Endothelial cell (in vitro differentiated cells): ENCODE results near the gene KIF3A. TPM values are rescaled to one million over a fixed set of nuclear protein-coding genes. Genes with fewer than 3 reads are reported as not detected.

Experiments used
- DNase-seq: peaks from one replicate; pipeline ENCODE4 v3.0.0; 2021; ENCODE audit warnings: low spot score
- H3K27ac Mint-ChIP-seq: one replicate; pipeline ENCODE4 v1.8.0; 2021; ENCODE audit warnings: mixed read lengths, inconsistent platforms; ENCODE audit not compliant: unreplicated experiment
- H3K27me3 Mint-ChIP-seq: one replicate; pipeline ENCODE4 v1.8.0; 2021; ENCODE audit warnings: mild to moderate bottlenecking, moderate library complexity, mixed read lengths, inconsistent platforms; ENCODE audit not compliant: unreplicated experiment
- H3K36me3 Mint-ChIP-seq: one replicate; pipeline ENCODE4 v1.8.0; 2021; ENCODE audit warnings: mild to moderate bottlenecking, low read depth, mixed read lengths, inconsistent platforms; ENCODE audit not compliant: unreplicated experiment
- H3K4me1 Mint-ChIP-seq: one replicate; pipeline ENCODE4 v1.8.0; 2021; ENCODE audit warnings: mild to moderate bottlenecking, mixed read lengths, inconsistent platforms; ENCODE audit not compliant: unreplicated experiment
- H3K4me3 Mint-ChIP-seq: one replicate; pipeline ENCODE4 v1.8.0; 2021; ENCODE audit warnings: mild to moderate bottlenecking, mixed read lengths, inconsistent platforms; ENCODE audit not compliant: unreplicated experiment
- H3K9me3 Mint-ChIP-seq: one replicate; pipeline ENCODE4 v1.8.0; 2021; ENCODE audit warnings: mixed read lengths, inconsistent platforms; ENCODE audit not compliant: unreplicated experiment
- long read RNA-seq: library from polyadenylated mRNA; unstranded; transcript quantifications from one replicate; pipeline ENCODE4 v2.0.0, GENCODE V29; 2020; ENCODE audit not compliant: unreplicated experiment
- total RNA-seq: library from RNA; stranded (reverse); fragmentation: NEBNext Ultra II Directional; extraction: Animal tissue kit (Norgen Biotek cat#: 25700); gene quantifications from one replicate; pipeline ENCODE4 v1.2.1, GENCODE V29; 2021; ENCODE audit not compliant: unreplicated experiment
- TF ChIP-seq, protein P1 (sequence below): fragments of 200-600 bp; sonication (generic); IDR thresholded peaks from one replicate; pipeline ENCODE4 v1.5.0; 2021; ENCODE audit warnings: antibody characterized with exemption; ENCODE audit not compliant: unreplicated experiment

Gene KIF3A
- 11.5 TPM for total RNA-seq
- long read RNA-seq, partial matches to known transcripts: 8 of 9 reads
- long read RNA-seq, other reads (novel, unspliced or antisense): 1 of 9 reads

DNA sequence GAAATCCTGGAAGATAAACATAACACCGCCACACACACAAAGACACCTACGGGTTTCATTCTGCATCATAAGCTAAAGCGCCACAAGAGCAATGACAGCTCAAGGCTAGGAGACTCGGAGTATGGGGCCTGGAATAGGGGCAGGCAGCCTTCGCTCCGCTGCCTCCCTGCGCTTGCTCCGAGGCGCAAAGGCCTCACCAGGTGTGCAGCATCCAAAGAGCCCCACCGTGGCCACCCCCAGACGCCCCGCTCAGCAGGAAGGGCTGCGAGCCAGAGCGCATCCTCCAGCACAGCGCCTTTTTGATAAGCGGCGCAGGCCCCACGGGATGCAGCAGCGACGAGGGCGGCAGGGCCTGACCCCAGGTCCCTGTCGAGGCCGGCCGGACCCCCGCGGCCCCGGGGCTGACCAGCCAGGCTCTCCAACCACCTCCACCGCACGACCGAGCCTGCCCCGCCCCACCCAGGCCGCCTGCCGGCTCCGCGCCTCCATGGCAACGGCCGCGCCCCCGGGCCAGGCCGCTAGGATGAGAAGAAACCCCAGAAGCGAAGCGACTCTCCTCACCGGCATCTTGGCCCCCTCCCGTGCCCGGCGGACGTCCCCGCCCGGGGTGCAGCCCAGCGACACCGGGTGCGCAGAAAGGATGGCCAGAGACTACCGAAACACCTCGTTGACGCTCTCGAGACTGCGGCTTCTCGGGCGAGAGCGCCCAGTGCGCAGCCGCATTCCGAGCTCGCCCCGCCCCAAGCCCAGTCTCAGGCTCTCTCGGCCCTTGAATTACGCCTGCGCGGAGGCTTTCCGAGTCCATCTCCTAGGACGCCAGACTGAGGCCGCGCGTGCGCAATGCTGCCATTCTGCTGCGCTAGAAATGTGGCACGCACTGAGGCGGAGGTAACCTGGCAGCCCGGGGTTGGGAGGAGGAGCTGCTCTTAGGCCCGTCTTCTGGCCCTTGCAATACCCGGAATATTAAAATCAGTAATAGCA is at the start of gene KIF3A:
Gene KIF3A (minus strand): TSS at position 694 of the 981 bp plus-strand sequence. CDS start 127 bp downstream, at position 567.
- peak within 1 kb of the TSS; percentile 90 for H3K4me3 Mint-ChIP-seq
- H3K9me3 Mint-ChIP-seq: no peaks in the 10 kb centered on the region
- peaks cover 8% of the 10 kb centered on the region for H3K4me1 Mint-ChIP-seq
- H3K36me3 Mint-ChIP-seq: no peaks in the 10 kb centered on the region
- H3K27ac Mint-ChIP-seq: no peak within 1 kb of the TSS
- peaks cover 6% of the 10 kb centered on the region for H3K27me3 Mint-ChIP-seq
- TF ChIP-seq, protein P1, sequence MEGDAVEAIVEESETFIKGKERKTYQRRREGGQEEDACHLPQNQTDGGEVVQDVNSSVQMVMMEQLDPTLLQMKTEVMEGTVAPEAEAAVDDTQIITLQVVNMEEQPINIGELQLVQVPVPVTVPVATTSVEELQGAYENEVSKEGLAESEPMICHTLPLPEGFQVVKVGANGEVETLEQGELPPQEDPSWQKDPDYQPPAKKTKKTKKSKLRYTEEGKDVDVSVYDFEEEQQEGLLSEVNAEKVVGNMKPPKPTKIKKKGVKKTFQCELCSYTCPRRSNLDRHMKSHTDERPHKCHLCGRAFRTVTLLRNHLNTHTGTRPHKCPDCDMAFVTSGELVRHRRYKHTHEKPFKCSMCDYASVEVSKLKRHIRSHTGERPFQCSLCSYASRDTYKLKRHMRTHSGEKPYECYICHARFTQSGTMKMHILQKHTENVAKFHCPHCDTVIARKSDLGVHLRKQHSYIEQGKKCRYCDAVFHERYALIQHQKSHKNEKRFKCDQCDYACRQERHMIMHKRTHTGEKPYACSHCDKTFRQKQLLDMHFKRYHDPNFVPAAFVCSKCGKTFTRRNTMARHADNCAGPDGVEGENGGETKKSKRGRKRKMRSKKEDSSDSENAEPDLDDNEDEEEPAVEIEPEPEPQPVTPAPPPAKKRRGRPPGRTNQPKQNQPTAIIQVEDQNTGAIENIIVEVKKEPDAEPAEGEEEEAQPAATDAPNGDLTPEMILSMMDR: no peak
- peak; percentile 96 for DNase-seq

DNA sequence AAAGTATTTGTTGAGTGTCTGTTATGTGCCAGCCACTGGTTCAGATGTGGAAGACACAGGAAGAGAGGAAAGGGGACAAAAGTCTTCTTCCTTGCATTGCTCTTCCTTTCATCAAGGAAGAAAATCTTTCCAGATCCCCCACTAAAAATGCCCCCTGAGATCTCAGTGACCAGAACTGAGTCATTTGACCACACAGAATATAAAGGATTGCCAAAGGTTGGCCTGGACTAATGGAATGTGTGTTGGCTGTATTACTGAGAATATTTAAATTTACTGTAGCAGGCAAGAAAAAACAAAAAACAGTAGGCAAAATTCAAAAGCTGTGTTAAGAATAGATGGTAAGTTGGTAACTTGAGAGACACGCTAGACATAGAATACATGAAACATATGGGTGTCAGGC is 49.7 kb upstream of the KIF3A start:
- H3K27me3 Mint-ChIP-seq: peaks cover 6% of the 10 kb centered on the region
- H3K27ac Mint-ChIP-seq: no peak overlapping the region
- H3K4me1 Mint-ChIP-seq: peaks cover 11% of the 10 kb centered on the region
- TF ChIP-seq, protein P1: no peak
- H3K36me3 Mint-ChIP-seq: no peaks in the 10 kb centered on the region
- no peak overlapping the region for H3K4me3 Mint-ChIP-seq
- H3K9me3 Mint-ChIP-seq: no peaks in the 10 kb centered on the region
- no peak for DNase-seq

DNA sequence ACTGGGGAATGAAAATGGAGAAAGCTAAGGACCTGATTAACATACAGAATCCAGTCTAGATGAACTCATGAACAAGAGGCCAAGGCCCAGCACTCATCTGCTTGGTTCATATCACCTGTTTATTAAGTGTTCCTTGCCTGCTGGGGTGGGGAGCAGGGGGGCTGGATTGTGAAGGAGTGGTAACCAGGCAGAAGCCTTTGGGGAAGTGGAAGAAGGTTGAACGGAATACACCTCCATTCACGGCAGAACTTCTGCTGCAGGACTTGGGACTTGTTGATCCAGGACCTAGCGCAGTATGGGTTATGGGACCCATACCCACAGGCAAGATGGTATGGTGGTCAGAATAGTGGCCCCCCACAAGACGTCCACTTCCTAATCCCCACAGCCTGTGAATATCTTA is 48.5 kb upstream of the KIF3A start:
- H3K27me3 Mint-ChIP-seq: peaks cover 6% of the 10 kb centered on the region
- H3K9me3 Mint-ChIP-seq: no peaks in the 10 kb centered on the region
- peaks cover 14% of the 10 kb centered on the region for H3K4me1 Mint-ChIP-seq
- no peak overlapping the region for H3K27ac Mint-ChIP-seq
- no peak overlapping the region for H3K4me3 Mint-ChIP-seq
- TF ChIP-seq, protein P1: no peak
- DNase-seq: no peak
- H3K36me3 Mint-ChIP-seq: no peaks in the 10 kb centered on the region

DNA sequence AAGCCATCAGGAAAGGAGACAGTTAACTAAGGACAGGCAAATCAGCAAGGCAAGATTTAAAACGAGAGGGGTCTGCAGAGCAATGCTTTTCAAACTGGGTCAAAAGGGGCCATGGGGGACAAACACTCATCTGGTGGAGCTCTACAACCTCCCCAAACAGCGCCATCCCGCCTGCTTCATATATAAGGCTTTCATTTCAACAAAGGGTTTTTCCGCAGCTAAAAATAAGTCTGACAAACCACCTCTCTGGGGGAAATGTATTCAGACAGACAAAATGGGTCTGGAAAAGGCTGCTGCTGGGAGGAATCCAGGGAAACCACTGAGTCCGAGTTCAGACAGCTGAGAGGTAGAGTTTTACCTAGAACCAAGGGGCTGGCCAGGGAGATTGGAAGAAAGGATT is 48.0 kb upstream of the KIF3A start:
- Mint-ChIP-seq H3K4me1 (peaks cover 11% of the 10 kb centered on the region), H3K4me3 (no peak overlapping the region), H3K27me3 (peaks cover 6% of the 10 kb centered on the region), H3K36me3 (no peaks in the 10 kb centered on the region), H3K27ac (no peak overlapping the region), H3K9me3 (no peaks in the 10 kb centered on the region)
- no peak for DNase-seq
- TF ChIP-seq, protein P1: no peak

DNA sequence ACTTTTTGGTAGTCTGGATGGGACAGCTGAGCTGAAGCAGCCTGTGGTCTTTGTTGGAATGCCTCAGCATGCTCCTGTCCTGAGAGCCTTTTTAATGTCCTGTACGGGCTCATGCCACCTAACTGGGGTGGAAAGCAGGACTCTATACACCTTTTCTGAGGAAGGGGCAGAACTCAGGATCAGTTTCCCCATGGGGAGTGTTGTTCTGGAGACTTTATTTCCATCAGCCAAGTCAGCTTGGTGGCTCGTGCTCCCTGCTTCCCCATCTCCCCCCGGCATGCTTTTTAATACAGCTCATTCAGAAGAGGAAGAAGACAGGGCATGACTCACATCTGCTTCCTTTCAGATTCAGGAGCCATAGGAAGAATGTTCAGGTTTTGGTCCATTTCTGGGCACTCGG is 44.8 kb upstream of the KIF3A start:
- Mint-ChIP-seq H3K36me3 (peaks cover 9% of the 10 kb centered on the region), H3K27me3 (peaks cover 7% of the 10 kb centered on the region), H3K4me1 (peaks cover 19% of the 10 kb centered on the region), H3K4me3 (no peak overlapping the region), H3K9me3 (no peaks in the 10 kb centered on the region), H3K27ac (no peak overlapping the region)
- DNase-seq: no peak
- TF ChIP-seq, protein P1: no peak
